Colonic mucosa (tissue), 4 donors: ENCODE data around the gene IGSF23. TPM values are rescaled to one million over a fixed set of nuclear protein-coding genes. Genes with fewer than 3 reads are reported as not detected.

Experiments
- DNase-seq: peaks from one replicate; pipeline ENCODE4 v3.0.0-alpha.2; 2020
- H3K27ac ChIP-seq: fragments of 200-600 bp; one replicate; pipeline ENCODE4 v1.8.0; 2021
- H3K27me3 ChIP-seq: fragments of 200-600 bp; one replicate; pipeline ENCODE4 v1.8.0; 2021
- H3K36me3 ChIP-seq: fragments of 200-600 bp; one replicate; pipeline ENCODE4 v1.8.0; 2021
- H3K4me1 ChIP-seq: fragments of 200-600 bp; one replicate; pipeline ENCODE4 v1.8.0; 2021; ENCODE audit warnings: mild to moderate bottlenecking
- H3K4me3 ChIP-seq: fragments of 200-600 bp; one replicate; pipeline ENCODE4 v1.8.0; 2021
- H3K9ac ChIP-seq, 2 donors: one replicate each; pipeline ENCODE4 v1.7.0; 2013; ENCODE audit warnings: control low read depth in 2 of 2, low read depth in 2 of 2, low read length in 2 of 2
- H3K9me3 ChIP-seq: fragments of 200-600 bp; one replicate; pipeline ENCODE4 v1.8.0; 2021
- CTCF ChIP-seq: fragments of 200-600 bp; IDR thresholded peaks from one replicate; pipeline ENCODE4 v1.8.0; 2022; ENCODE audit warnings: antibody characterized with exemption, mild to moderate bottlenecking
- intact Hi-C: fragments of 100-400 bp; cut with DNase I; formaldehyde crosslinking; loops from one replicate; pipeline ENCODE4 v1.14.1; 2022
- total RNA-seq, 2 donors: library from RNA; stranded (reverse); fragmentation: NEBNext Ultra II Directional in 1 of 2; extraction: Animal tissue kit (Norgen Biotek cat#: 25700) in 1 of 2; gene quantifications; one replicate each; pipeline ENCODE4 v1.2.1, GENCODE V29; 2021
- donor health status: healthy.
- donor health status: DM: no; HTN: no; CAD: no.
- donor health status: DM: no; HTN: no; CAD: no.

IGSF23 gene
- total RNA-seq, 2 donors from 2014 or later, result not detected

DNA sequence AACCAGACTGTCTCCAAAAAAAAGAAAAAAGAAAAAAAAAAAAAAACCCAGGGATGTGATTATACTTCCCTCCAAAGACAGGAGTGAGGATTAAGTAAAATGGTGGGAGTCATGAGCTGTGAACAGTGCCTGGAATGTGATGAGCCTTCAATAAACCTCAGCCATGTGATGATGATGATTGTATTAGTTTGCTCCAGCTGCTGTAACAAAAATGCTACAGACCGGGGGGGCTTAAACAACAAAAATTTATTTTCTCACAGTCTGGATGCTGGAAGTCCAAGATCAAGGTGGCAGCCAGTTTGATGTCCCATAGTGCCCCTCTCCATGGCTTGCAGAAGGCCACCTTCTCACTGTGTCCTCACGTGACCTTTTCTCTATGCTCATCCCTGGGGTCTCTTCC, 21.4 kb downstream of the IGSF23 start:
- Histone ChIP-seq H3K9me3 (no peaks in the 10 kb centered on the region), H3K4me1 (peaks cover 8% of the 10 kb centered on the region), H3K27ac (no peak overlapping the region), H3K36me3 (no peaks in the 10 kb centered on the region), H3K4me3 (no peak overlapping the region), H3K9ac (no peak overlapping the region), H3K27me3 (no peaks in the 10 kb centered on the region)
- DNase-seq, result no peak
- intact Hi-C loops, result no loop called here
- no peak for TF ChIP-seq CTCF

DNA sequence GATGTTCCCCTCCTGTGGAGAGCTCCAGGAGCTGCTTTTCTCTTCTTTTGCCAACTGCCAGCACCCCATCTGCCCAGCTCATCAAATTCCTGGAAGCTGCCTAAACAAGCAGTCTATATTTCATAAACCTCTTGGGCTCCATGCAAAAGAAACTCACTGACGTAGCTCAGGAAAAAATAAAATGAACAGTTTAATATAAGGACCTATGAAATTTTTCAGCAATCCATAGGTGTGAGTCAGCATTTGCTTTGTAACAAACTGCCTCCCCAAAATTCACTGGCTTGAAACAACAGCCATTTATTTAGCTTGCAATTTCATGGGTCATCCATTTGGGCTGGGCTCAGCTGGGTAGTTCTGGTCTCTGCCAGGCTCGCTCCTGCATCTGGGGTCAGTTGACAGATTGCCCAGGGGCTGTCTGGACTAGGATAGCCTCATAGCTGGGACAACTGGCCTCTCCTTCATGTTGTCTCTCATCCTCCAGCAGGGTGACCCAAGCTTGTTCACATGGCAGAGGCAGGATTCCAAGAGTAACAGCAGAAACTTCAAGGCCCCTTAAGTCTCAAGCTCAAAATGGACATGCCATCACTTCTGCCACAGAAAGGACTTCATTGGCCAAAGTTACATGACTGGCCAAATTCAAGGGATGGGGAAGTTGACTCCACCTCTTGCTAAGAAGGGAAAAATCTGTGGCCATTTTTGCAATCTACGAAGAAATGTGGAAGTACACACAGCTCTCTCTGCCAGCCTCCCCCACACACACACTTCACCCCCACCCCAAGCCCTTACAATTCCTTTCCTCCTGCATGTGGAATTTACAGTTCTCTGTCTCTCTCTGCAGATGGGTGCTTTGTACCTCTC, 22.4 kb downstream of the IGSF23 start:
- Histone ChIP-seq H3K27me3 (no peaks in the 10 kb centered on the region), H3K27ac (no peak overlapping the region), H3K9ac (no peak overlapping the region), H3K4me3 (no peak overlapping the region), H3K4me1 (peaks cover 8% of the 10 kb centered on the region), H3K9me3 (no peaks in the 10 kb centered on the region), H3K36me3 (no peaks in the 10 kb centered on the region)
- intact Hi-C loops, result no loop called here
- DNase-seq, result no peak
- TF ChIP-seq CTCF, result no peak

DNA sequence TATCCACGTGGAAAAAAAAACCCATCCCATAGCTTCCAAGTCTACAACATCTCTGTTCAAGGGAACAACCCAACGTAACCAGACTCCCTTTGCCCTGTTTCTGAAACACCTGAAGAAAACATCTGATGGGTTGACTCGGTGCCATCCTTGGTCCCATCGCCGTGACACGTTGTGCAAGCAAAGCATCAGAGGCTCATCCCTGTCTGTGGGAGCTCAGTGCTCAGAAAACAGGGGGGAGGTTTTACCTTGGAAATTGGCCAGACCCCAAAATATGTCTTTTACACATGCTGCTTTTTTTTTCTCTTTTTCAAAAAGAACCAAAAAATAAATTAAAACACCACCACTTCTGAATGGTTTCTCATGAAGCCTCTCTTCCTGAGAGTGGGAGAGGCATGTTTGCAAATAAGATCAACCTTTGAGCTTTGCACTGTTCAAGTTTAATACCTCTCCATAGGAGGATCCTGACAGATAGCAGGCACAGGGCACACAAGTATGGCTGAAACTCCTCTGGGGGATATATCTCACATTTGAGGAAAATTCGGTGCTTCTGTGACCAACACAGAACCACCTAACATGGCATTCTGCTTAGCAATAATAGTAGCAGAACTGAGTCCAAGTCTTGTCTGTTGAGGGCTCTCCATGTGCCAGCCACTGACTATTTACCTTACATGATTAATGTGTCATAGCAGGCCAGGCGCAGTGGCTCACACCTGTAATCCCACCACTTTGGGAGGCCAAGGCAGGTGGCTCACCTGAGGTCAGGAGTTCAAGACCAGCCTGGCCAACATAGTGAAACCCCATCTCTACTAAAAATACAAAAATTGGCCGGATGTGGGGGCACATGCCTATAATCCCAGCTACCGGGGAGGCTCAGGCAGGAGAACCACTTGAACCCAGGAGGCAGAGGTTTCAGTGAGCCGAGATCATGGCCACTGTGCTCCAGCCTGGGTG, 23.4 kb downstream of the IGSF23 start:
- Histone ChIP-seq H3K36me3 (no peaks in the 10 kb centered on the region), H3K9ac (peak overlapping the region in 1 of 2 donors; percentile 62), H3K9me3 (no peaks in the 10 kb centered on the region), H3K27me3 (no peaks in the 10 kb centered on the region), H3K4me1 (peaks cover 8% of the 10 kb centered on the region), H3K27ac (peak overlapping the region; percentile 61), H3K4me3 (no peak overlapping the region)
- TF ChIP-seq CTCF, result no peak
- peak; percentile 52 for DNase-seq
- intact Hi-C loops, result no loop called here

DNA sequence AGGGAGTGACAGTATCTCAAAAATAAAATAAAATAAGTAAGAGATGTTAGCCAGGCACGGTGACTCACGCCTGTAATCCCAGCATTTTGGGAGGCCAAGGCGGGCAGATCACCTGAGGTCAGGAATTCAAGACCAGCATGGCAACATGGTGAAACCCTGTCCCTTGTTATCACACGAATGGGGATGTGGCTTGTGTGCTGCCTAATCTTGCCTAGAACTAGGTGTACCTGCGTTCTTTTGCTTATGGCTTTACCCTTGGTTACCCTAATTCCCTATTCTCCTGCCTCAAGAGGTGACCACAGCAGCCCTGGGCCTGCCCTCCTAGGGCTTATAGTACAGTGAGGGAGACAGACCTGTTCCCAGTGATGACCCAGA, 24.0 kb downstream of the IGSF23 start:
- no peak for DNase-seq
- H3K9me3 ChIP-seq, result no peaks in the 10 kb centered on the region
- H3K4me1 ChIP-seq, result peaks cover 8% of the 10 kb centered on the region
- H3K36me3 ChIP-seq, result no peaks in the 10 kb centered on the region
- H3K4me3 ChIP-seq, result no peak overlapping the region
- H3K27ac ChIP-seq, result peak overlapping the region; percentile 61
- TF ChIP-seq CTCF, result no peak
- no peaks in the 10 kb centered on the region for H3K27me3 ChIP-seq
- intact Hi-C loops, result no loop called here
- H3K9ac ChIP-seq, result no peak overlapping the region

GRCh38 chr19:44640518-44640917, 27.2 kb downstream of the IGSF23 start:
- Histone ChIP-seq H3K27me3 (no peaks in the 10 kb centered on the region), H3K4me3 (no peak overlapping the region), H3K4me1 (peaks cover 8% of the 10 kb centered on the region), H3K9ac (no peak overlapping the region), H3K9me3 (no peaks in the 10 kb centered on the region), H3K36me3 (no peaks in the 10 kb centered on the region), H3K27ac (peak overlapping the region; percentile 59)
- no peak for TF ChIP-seq CTCF
- intact Hi-C loops, result no loop called here
- DNase-seq, result no peak
